Measurements from ENCODE around the gene ARHGAP32.
"Not testable (repeated sequence)": the region's sequence is repeated elsewhere in the genome, so short reads cannot be mapped to it uniquely, and the experiment has no call there.

ARHGAP32 gene

GRCh38 chr11:128927683-128928336 lies 264.3 kb downstream of the ARHGAP32 start:
- no peak for DNase-seq

- no peak for DNase-seq
Observed at GRCh38 chr11:128927108-128927461, 265.0 kb downstream of the ARHGAP32 start.

- DNase-seq = no peak
Observed at GRCh38 chr11:128926437-128927107, 265.6 kb downstream of the ARHGAP32 start.

- no peak for DNase-seq
Observed at GRCh38 chr11:128926000-128926399, 266.1 kb downstream of the ARHGAP32 start.

GRCh38 chr11:128925250-128925600 lies 266.9 kb downstream of the ARHGAP32 start:
- DNase-seq = no peak

GRCh38 chr11:128924510-128925249 lies 267.4 kb downstream of the ARHGAP32 start:
- DNase-seq = no peak

- DNase-seq = no peak
Observed at GRCh38 chr11:128924104-128924503, 268.0 kb downstream of the ARHGAP32 start.

- no peak for DNase-seq
Observed at GRCh38 chr11:128921793-128922192, 270.3 kb downstream of the ARHGAP32 start.

- no peak for DNase-seq
Observed at GRCh38 chr11:128920666-128921065, 271.5 kb downstream of the ARHGAP32 start.

- DNase-seq = not testable (repeated sequence)
Observed at GRCh38 chr11:128919635-128920034, 272.5 kb downstream of the ARHGAP32 start.

- DNase-seq = no peak
Observed at GRCh38 chr11:128919216-128919615, 272.9 kb downstream of the ARHGAP32 start.

- DNase-seq = no peak
Observed at GRCh38 chr11:128917144-128917724, 274.9 kb downstream of the ARHGAP32 start.

GRCh38 chr11:128916681-128917080 lies 275.4 kb downstream of the ARHGAP32 start:
- no peak for DNase-seq

- DNase-seq = no peak
Observed at GRCh38 chr11:128916037-128916572, 276.0 kb downstream of the ARHGAP32 start.

GRCh38 chr11:128915149-128915521 lies 277.0 kb downstream of the ARHGAP32 start:
- no peak for DNase-seq

All from effector CD8-positive, alpha-beta T cell (primary cell).